Gastrocnemius medialis (tissue), 4 donors: Measurements from ENCODE around the gene SSNA1.

Experiments used
- CTCF ChIP-seq, 5 experiments: fragments of 450-650 bp in 3 of 5; fragments of 200-600 bp in 2 of 5; sonication (generic) in 2 of 5; IDR thresholded peaks in 4 of 5; conservative IDR thresholded peaks in 1 of 5; 1 replicate in 4 of 5; 2 replicates in 1 of 5; pipeline ENCODE4 v1.5.1; 2016 to 2019; ENCODE audit warnings: antibody characterized with exemption in 5 of 5, mild to moderate bottlenecking in 3 of 5, moderate library complexity in 3 of 5
- POLR2A ChIP-seq, 2 donors: fragments of 450-650 bp; IDR thresholded peaks; one replicate each; pipeline ENCODE4 v1.6.1; 2017; ENCODE audit warnings: antibody characterized with exemption in 2 of 2, mild to moderate bottlenecking in 2 of 2, moderate library complexity in 2 of 2

DNA sequence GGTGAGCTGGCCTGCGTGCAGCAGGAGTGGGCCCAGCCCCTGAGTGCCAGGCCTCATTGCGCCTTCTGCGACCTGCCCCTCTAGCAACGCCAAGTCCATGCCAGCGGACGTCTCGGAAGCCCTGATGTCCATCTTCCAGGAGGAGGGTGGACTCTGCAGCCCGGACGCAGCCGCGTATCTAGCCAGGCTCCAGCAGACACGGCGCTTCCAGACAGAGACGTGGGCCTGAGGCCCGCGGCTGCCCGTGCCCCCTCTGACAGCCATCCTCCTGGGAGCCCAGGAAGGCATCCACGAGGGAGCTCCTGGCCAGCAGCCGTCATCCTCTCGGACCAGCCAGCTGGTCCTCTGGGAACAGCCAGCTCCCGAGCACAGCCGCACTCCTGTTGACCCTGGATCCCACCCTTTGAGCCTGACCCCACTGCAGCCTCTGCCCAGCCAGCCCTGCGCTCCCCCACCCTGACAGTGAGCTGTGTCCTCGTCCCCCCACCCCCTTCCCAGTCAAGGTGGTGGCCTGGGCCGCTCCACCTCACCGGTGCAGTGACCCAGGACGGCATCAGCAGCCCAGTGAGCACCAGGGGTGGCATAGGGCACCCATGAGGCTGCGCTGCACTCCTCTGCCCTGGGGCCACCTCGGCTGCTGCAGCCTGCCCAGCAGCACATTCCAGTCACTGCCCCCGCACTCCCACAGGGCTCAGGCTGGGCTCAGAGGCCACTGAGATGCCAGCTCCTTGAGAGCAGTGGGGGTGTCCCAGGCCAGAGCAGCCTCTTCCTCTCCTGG, 27.9 kb downstream of the SSNA1 start:
- no peak for TF ChIP-seq POLR2A (IDR thresholded peaks at IDR 0.05)
- TF ChIP-seq CTCF (IDR thresholded peaks at IDR 0.05 in 4 of 5, conservative IDR thresholded peaks at IDR 0.05 in 1 of 5), result no peak
